Glomerular visceral epithelial cell (primary cell): ENCODE results near the gene ZNF445.
"Not testable (repeated sequence)": the region's sequence is repeated elsewhere in the genome, so short reads cannot be mapped to it uniquely, and the experiment has no call there.

Experiments
- DNase-seq: peaks from one replicate; pipeline ENCODE4 v3.0.0-alpha.2; 2016; ENCODE audit errors: extremely low spot score

Gene ZNF445

GRCh38 chr3:44434834-44435510 is 42.5 kb downstream of the ZNF445 start:
- DNase-seq, result no peak

- DNase-seq, result no peak
Observed at GRCh38 chr3:44430466-44430865, 47.0 kb downstream of the ZNF445 start.

DNA sequence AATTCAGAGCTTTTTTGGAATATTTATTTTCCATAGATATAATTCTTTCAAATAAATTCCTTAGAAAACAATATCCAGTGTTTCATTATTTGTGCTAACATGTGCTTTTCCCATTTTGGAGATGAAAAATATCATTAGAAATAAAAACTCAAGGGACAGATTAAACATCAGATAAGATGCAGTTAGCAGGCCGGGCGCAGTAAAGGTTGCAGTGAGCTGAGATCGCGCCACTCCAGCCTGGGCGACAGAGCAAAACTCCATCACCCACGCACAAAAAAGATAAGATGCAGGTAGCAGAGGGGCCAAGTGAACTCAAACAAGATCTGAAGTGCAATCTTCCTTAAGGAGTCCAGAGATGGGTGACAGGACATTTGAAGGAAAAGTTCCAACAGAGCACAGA is 48.0 kb downstream of the ZNF445 start:
- DNase-seq, result no peak

DNA sequence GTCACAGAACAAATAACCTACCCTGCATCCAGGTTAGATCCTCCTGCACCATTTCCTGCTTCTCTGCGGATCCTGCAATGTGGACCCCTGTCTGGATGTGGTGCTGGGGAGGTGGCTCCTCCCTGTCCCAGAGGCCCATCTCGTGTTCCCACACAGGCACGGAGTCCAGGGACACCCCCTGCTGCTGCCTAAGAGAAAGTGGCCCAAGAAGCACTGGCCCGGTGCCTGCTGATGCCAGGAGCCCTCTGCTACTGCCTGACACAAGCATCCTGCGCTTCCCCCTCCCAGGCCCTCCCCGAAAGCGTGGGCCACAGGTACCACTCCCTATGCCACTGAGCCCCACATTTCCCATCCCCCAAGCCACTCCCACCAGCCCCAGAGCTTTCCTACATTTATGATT is 48.6 kb downstream of the ZNF445 start:
- no peak for DNase-seq

GRCh38 chr3:44427683-44428082 is 49.8 kb downstream of the ZNF445 start:
- DNase-seq, result no peak

- no peak for DNase-seq
Observed at GRCh38 chr3:44424758-44425157, 52.7 kb downstream of the ZNF445 start.

DNA sequence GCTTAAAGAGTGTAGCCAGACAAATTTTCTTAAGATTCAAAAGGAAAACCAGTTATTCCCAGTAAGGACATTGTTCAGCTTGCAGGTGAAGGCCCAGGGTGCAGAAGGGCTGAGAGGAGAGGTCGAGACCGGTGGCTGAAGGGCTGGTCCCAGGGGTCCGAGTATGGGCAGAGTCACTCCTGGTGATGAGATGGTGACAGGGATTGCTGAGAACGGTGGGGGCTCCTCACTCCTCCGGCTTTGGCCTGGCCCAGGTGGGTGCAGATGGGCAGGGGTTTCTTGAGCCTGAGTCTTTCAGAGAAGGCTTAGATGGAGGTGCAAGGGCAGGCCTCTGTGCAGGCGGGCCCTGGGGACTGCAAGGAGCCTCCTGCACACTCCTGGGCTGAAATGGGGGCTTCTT is 56.2 kb downstream of the ZNF445 start:
- DNase-seq, result no peak

DNA sequence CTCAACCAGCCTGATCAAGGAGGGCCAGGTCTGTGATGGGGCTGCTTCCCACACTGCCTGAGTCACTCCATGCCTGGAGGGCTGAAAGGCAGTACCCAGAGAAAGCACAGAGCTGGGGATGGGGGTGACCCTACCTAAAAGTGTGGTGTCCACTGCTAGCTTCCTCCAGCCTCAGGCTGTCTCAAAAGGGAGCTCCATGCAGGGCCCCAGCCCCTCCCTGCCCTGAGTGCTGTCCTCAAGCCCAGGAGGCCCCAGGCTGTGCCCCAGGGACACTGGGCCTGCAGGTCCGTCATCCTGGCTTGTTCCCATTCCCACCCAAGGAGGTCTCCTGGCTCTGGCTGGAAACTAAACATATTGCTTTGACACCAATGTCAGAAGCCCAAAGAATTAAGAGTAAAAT is 56.8 kb downstream of the ZNF445 start:
- DNase-seq, result no peak

GRCh38 chr3:44419923-44420650 is 57.4 kb downstream of the ZNF445 start:
- DNase-seq, result no peak

GRCh38 chr3:44419116-44419922 is 58.2 kb downstream of the ZNF445 start:
- no peak for DNase-seq

DNA sequence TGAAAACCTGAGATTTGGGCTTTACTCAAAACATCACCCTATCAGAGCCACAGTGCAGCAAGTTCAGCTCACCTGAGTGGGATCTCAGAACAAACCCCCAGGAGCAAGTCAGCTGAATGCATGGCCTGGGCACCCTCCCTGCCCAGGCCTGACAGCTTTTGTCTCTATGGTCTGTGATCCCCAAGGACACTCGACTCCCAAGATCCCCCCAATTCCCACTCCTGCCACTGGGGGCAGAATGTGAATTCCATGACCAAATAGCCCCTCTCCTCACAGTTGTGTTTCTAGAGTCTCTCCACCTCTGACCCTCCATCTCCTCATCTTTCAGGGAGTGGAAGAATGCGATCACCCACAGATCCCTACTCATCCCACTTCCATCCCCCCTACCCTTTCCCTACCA is 58.9 kb downstream of the ZNF445 start:
- no peak for DNase-seq

- not testable (repeated sequence) for DNase-seq
Observed at GRCh38 chr3:44418118-44418517, 59.4 kb downstream of the ZNF445 start.

GRCh38 chr3:44416031-44417030 is 61.1 kb downstream of the ZNF445 start:
- no peak for DNase-seq

GRCh38 chr3:44415421-44415820 is 62.0 kb downstream of the ZNF445 start:
- DNase-seq, result no peak

GRCh38 chr3:44414517-44415090 is 62.9 kb downstream of the ZNF445 start:
- DNase-seq, result no peak

DNA sequence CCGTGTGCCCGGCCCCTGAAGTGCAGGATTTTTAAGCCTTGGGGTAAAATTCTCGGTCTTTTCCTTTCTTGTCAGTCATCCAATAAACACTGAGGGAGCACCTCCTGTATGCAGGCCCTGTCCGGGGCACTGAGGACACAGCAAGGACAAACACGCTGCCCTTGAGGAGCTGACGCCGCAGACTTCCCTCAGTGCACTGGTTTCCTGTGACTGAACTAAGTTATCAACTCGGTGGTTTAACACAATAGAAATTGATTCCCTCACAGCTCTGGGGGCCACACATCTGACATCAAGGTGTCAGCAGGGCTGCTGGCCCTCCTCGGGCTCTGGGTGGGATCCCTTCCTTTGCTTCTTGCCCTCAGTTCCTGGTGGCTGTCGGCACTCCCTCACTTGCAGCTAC is 65.1 kb downstream of the ZNF445 start:
- no peak for DNase-seq

DNA sequence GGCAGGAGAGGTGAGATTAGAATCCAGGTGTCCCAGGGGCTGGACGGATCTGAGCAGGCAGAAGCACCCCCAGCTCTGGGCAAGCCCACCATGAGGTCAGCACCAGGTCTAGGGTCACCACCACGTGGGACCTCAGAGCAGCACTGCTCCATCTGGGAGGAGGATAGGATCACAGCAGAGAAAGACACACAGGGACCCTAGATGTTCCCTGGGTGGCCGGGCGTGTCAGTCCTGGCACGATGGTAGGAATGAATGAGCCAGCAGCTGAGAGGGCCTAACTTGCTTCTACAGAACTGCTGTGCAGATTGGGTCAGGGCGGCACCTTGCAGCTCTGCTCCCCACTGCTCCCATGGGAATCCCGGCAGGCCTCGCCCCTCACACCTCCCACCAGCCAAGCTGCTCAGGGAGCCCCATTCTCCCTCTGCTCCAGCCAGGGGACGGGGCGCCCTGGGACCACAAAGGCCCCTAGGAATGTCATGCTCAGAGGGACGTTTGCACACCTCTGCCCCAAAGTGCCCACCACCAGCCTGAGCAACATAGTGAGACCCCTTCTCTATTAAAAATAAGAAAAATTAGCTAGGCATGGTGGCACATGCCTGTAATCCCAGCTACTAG is 66.3 kb downstream of the ZNF445 start:
- no peak for DNase-seq

DNA sequence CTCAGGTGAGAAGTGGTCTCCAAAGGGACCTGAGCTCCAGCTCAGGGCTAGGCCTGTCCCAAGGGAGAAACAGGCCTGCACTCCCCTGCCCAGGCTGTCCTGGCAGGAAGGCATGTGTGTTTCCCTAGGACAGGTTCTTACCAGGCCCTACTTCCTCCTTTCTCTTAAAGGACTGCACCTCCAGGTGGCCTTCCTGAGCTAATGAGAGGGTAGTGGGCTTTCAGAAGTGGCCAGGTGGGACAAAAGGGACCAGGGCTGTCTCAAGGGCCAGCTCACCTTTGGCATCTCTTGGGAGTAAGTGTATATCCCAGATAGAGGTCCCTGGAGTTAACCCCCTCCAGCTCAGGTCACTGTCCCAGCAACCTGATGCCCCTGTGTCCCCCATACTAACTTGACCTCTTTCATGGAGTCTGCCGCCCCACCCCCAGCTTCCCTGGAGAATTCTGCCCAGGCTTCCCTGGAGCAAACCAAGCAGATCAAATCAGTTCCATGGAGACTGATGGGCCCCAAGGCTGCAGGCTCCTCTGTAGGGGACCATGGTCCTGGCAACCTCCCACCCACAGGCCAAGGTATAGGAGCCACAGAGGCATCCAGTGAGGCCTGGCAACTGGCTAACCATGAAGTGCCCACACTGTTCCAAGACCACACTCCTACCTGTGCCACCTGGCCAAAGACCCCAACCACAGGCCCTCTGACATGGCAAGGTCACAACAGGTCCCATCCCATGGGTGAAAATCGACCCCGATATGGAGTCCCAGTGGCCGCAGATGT is 67.6 kb downstream of the ZNF445 start:
- DNase-seq, result no peak

- DNase-seq, result no peak
Observed at GRCh38 chr3:44402548-44402947, 74.9 kb downstream of the ZNF445 start.

DNA sequence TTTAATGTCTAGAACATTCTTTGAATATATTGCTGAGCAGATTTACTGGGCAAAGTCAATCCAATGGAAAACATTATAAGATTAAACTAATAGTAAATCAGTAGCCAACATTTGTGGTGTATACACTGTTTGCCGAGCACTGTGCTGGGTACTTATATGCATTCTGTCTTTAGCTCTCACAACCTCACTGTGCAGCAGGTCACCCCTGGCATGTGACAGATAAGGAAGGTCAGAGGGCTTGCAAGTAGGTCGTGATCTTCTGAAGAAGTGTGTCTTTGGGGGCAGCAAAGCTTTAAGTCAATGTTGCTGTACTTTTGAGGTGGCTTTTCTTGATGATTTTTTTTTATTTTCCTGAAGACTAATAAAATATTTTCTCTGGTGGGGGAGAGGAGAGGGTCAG is 76.7 kb downstream of the ZNF445 start:
- DNase-seq, result no peak
